A204.1 (cell line): ENCODE measurements around the gene NDUFS3.
A peak's percentile ranks its signal among the peaks of the same experiment; 100 is the strongest.
"Not testable (repeated sequence)": the region's sequence is repeated elsewhere in the genome, so short reads cannot be mapped to it uniquely, and the experiment has no call there.

Experiments
- FAIRE-seq: peaks from 2 replicates; lab custom pipeline; 2012; peaks lifted over from hg19 to GRCh38; lab: Jason Lieb, UNC

The NDUFS3 gene

DNA sequence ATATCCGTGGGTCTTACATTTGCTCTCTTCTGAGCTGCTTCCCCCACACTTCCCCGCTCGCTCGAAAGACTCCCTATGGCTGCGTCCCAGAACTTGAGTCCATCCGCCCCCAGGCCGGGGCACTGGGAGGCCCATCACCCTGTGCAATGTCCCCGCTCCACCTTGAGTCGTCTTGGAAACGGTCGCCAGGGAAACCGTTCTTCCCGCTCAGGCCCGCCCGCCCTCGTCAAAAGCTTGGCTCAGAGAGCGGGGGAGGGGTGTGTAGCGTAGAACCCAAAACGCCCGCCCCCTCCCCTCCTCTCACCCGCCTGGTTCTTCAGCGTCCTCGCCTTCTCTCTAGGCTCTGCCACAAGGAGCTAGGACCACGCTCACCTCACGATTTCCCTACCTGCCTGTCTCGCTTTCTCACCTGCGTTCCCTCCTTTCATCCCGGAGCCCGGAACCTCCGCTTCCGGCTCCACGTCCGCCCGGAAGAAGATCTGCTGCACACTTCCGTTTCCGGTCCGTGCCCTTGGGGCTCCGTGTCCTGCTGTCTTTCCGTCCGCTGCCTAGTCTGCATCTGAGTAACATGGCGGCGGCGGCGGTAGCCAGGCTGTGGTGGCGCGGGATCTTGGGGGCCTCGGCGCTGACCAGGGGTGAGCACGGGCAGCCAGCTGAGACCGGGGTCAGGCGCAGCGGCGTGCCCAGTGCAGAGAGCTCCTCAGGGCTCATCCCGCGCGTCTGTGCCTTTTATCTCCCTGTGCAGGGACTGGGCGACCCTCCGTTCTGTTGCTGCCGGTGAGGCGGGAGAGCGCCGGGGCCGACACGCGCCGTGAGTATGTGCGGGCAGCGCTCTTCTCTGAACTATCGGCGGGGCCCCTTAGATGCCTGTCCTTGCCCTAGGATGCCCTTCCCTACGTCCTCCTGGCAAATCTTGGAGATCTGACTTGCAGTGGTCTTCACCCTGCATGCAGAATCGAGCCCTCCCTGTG lies at the start of gene NDUFS3, which contains the start of gene KBTBD4:
Gene NDUFS3, plus strand, starts transcription at position 551 of the 971 bp plus-strand sequence. Its CDS starts 18 bp downstream, at position 569.
Gene KBTBD4, minus strand, starts transcription at position 447 of the 971 bp plus-strand sequence. Its CDS starts 19 bp downstream, at position 428.
- no peak for FAIRE-seq

GRCh38 chr11:47529951-47530350 lies 48.9 kb upstream of the NDUFS3 start:
- no peak for FAIRE-seq

- not testable (repeated sequence) for FAIRE-seq
Measured at GRCh38 chr11:47530721-47531120, 48.2 kb upstream of the NDUFS3 start.

DNA sequence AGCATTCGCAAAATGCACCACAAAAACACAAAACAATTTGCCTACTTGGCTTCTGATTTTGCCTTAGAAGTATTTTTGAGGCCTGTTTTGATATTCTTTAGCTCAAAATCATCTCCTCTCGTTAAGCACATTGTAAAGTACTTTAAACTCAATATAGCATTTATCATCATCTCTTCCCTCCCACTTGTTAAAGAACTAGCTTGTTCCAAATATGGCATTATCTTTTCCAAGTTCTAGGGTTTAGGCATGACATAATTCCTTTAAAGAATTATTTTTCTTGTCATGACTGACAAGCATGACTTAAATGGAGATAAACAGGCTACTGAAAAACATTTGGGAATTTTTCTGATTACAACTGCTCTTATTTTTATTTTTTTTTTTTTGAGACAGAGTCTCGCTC lies 47.2 kb upstream of the NDUFS3 start:
- no peak for FAIRE-seq

- no peak for FAIRE-seq
Measured at GRCh38 chr11:47532597-47533213, 46.2 kb upstream of the NDUFS3 start.

DNA sequence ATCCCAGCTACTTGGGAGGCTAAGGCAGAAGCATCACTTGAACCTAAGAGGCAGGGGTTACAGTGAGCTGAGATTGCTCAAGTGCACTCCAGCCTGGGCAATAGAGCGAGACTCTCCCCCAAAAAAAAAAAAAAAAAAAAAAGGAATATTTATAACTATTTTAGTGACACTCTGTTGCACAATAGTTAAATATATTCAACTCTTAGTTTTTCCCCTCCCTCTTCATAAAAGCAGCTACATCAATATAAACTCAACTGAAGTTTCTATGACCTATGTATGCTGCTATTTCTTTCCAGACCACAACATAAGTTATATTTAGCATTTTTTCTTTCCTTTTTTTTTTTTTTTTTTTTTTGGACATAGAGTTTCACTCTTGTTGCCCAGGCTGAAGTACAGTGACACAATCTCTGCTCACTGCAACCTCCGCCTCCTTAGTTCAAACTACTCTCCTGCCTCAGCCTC lies 45.2 kb upstream of the NDUFS3 start:
- FAIRE-seq, result no peak

DNA sequence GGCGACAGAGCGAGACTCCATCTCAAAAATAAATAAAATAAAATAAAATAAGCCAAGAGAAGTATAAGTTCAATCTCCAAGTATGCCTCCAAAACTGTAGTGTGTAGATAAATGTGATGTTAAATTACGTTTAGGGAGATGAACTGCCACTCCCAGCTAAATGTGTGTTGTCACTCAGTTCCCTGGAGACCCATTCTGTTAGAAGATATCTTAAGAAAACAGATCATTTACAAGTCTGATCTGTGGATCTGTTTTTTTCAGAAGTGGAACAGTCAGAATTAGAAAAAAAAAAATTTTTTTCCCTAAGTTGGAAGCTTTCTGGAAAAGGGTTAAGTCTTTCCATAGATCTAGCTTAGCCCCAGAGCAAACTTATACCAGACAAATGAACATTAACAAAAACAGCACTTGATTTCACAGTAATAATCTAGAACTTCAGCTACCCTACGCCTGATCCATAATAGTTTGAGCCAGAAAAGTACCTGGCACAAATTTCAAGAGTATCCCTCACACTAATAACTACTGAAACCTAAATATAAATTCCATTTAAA lies 44.1 kb upstream of the NDUFS3 start:
- FAIRE-seq, result no peak

DNA sequence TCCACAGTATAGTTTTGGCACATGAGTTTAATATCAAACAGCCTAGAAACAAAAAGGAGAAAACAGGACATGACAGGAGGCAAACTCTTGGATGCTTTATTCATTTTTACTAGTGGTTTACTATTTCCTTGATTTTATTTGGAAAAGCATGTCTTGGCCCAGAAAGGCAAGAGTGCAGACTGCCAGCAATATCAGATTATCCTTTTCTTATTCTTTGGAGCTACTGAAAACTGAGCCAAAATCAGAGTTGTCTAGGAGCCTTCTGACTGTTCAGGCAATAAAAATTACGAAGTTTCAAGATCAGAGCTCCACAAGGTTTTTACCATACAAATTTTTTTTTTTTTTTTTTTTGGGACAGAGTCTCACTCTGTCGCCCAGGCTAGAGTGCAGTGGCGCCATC lies 42.0 kb upstream of the NDUFS3 start:
- no peak for FAIRE-seq

GRCh38 chr11:47538741-47539565 lies 39.9 kb upstream of the NDUFS3 start:
- FAIRE-seq, result no peak

- FAIRE-seq, result no peak
Measured at GRCh38 chr11:47539681-47540039, 39.2 kb upstream of the NDUFS3 start.

DNA sequence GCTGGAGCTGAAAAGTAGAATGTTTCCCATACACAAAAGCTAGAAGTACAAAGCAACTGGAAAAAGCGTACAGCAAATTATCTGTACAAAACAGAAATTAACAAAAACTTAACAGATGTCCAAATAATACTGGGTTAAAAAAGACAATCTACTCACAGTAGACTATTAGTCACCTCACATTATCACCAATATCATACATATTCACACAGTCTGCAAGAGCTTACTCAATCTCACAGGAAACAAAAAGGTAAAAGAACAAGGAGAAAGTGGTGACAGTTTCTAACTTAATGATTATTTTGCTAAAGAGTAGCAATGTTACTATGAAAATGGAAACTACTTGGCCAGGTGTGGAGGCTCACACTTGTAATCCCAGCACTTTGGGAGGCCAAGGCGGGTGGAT lies 37.8 kb upstream of the NDUFS3 start:
- no peak for FAIRE-seq

DNA sequence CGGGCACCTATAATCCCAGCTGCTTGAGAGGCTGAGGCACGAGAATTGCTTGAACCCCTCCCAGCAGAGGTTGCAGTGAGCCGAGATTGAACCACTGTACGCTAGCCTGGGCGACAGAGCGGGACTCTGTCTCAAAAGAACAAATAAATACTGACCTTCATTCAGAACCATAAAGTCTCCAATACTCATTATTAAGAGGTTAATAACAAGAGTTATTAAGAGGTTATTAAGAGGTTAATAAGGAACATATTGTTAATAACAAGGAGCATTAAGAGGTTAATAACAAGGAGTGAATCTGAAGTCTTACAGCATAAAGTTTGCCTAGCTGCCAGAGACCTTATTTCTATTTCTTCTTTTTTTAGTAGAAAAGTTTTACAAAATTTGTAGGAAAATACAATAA lies 33.6 kb upstream of the NDUFS3 start:
- no peak for FAIRE-seq

DNA sequence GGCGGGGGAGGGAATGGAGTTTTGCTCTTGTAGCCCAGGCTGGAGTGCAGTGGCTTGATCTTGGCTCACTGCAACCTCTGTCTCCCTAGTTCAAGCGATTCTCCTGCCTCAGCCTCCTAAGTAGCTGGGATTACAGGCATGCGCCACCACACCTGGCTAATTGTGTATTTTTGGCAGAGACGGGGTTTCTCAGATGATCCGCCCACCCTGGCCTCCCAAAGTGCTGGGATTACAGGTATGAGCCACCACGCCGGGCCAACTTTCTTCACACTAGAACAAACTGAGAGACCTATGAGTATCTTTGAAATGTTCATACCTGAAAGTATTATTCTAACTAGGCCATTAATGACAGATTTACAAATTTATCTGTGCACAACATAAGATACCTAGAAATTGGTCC lies 32.6 kb upstream of the NDUFS3 start:
- not testable (repeated sequence) for FAIRE-seq

DNA sequence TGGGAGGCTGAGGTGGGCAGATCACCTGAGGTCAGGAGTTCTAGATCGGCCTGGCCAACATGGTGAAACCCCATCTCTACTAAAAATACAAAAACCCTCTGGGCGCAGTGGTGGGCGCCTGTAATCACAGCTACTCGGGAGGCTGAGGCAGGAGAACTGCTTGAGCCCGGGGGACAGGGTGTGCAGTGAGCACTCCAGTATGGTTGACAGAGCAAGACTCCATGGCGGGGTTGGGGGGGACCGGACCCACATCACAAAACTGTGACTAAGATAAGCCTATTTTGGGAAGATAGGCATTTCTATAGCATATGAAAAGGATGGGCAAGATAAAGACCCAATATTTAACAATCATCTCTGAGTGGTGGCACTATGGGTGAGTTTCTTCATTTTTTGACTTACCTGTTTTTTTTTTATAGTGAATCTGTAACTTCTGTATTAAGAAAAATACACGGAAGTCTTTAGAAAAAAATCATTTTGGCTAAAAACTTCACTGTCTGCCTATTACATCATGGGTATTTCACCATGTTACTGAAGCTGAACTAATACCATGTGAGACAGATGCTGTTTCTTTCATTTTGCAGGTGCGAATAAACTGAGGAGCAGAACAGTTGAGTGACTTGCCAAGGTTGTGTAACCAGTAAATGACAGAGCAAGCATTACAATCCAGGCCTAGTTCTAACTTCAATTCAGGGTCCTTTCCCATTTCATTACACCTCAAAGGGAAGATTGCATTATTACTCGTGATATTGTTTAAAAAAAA lies 28.4 kb upstream of the NDUFS3 start:
- no peak for FAIRE-seq

- FAIRE-seq, result peak; percentile 29
Measured at GRCh38 chr11:47551086-47551485, 27.8 kb upstream of the NDUFS3 start.

GRCh38 chr11:47552056-47552565 lies 26.8 kb upstream of the NDUFS3 start:
- FAIRE-seq, result no peak

DNA sequence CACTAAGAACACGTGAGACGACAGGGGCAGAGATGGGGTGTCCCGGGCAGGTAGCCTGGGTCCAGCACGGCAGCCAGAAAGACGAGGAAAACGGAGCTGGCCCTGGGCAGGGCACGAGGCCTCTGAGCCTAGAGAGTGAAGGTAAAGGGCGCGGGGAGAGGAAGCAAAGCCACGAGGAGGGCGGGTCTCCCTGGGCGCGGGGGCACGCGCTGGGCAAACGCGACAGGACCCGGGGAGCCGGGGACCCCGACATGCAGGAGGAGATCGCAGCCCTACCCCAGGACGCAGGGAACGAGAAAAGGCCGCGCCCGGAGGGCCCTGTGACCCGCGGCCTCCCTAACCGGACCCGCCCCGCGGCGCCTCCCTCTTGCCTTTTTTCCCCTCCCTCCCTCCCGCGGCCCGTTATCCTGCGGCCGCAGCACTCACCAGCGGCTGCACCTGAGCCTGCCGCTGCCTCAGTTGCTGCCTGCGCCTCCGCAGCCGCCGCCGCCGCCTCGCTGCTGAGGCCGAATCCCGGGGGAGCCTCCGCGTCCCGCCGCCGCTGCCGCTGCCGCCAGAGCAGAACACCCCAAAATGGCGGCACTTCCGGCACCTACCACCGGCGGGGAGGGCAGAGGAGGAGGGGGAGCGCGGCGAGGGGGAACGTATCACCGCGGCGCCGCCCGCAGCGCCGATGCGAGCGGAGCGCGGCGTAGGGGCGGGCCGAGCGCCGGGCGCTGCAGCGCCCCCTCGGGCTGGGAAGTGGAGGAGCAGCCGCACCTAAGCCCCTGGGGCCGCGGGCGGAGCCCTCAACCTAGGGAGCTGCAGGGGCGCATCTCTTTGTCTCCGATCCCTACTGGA lies 26.1 kb upstream of the NDUFS3 start, which contains the start of gene CELF1:
Gene CELF1, minus strand, starts transcription at position 567 of the 840 bp plus-strand sequence. CDS start 53,609 bp downstream, outside the sequence.
- no peak for FAIRE-seq

GRCh38 chr11:47553406-47553743 lies 25.5 kb upstream of the NDUFS3 start:
- FAIRE-seq, result no peak

- FAIRE-seq, result not testable (repeated sequence)
Measured at GRCh38 chr11:47557004-47557403, 21.9 kb upstream of the NDUFS3 start.

DNA sequence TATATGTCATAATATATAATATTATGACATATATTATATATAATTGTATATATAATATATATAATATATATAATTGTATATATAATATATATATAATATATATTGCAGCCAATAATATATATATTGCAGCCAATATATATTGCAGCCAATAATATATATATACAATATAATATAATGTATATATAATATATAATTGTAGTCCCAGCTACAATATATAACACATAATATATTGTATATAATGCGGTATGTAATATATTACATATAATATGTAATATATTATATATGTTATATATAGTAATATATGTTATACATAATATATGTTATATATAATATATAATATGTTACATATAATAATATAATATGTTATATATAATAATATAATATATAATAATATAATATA lies 20.2 kb upstream of the NDUFS3 start:
- peak; percentile 99 for FAIRE-seq
